K562 (cell line): ENCODE measurements around the gene CPT1C. TPM values are rescaled to one million over a fixed set of nuclear protein-coding genes. Genes with fewer than 3 reads are reported as not detected.

Experiments used
- FOXA1 ChIP-seq: fragments of 450-650 bp; IDR thresholded peaks from 2 replicates; pipeline ENCODE4 v1.6.1; 2016; ENCODE audit warnings: mild to moderate bottlenecking, borderline replicate concordance
- KLF1 ChIP-seq: fragments of 450-650 bp; IDR thresholded peaks from 2 replicates; pipeline ENCODE4 v1.6.1; 2016; ENCODE audit warnings: missing genetic modification characterization, missing compliant biosample characterization
- PHB2 ChIP-seq: fragments of 450-650 bp; IDR thresholded peaks from 2 replicates; pipeline ENCODE4 v1.6.1; 2017; ENCODE audit warnings: low read depth
- PHF21A ChIP-seq: fragments of 450-650 bp; IDR thresholded peaks from 2 replicates; pipeline ENCODE4 v1.6.1; 2017; ENCODE audit warnings: low read depth, borderline replicate concordance
- POLR3G ChIP-seq: IDR thresholded peaks from 2 replicates; pipeline ENCODE4 v1.6.1; 2011; ENCODE audit not compliant: insufficient read length, insufficient replicate concordance; ENCODE audit errors: extremely low read depth
- ZNF140 ChIP-seq: fragments of 250-450 bp; sonication (Bioruptor Pico); IDR thresholded peaks from 2 replicates; pipeline ENCODE4 v1.8.0; 2021; ENCODE audit warnings: moderate library complexity, mild to moderate bottlenecking, inconsistent platforms
- ZNF311 ChIP-seq: fragments of 250-450 bp; sonication (Bioruptor Pico); IDR thresholded peaks from 2 replicates; pipeline ENCODE4 v1.4.0; 2020; ENCODE audit warnings: mild to moderate bottlenecking, moderate library complexity
- ZNF551 ChIP-seq: fragments of 250-450 bp; sonication (Bioruptor Pico); IDR thresholded peaks from 2 replicates; pipeline ENCODE4 v1.5.0; 2021; ENCODE audit warnings: mild to moderate bottlenecking, moderate library complexity
- ZNF785 ChIP-seq: fragments of 250-450 bp; sonication (Bioruptor Pico); IDR thresholded peaks from 2 replicates; pipeline ENCODE4 v1.4.0; 2020; ENCODE audit warnings: mild to moderate bottlenecking
- polyA plus RNA-seq, 8 experiments: library from polyadenylated mRNA; depleted of rRNA in 4 of 8; stranded (reverse) in 5 of 8; unstranded in 3 of 8; fragments of >200 nt; fragmentation: Nextera tagmentation in 2 of 8; fragmentation: Illumina TruSeq in 1 of 8; extraction: Ambion mirVana in 2 of 8; extraction: Trizol in 1 of 8; gene quantifications; 2 replicates each; pipeline versions ENCODE4 v1.2.1 to v1.2.3, GENCODE V29; 2011 to 2014; ENCODE audit warnings: inconsistent platforms in 1 of 8, missing spikeins in 1 of 8
- total RNA-seq, 7 experiments: library from RNA; depleted of rRNA in 6 of 7; stranded (reverse); fragments of >200 nt in 6 of 7; fragmentation: Illumina TruSeq in 2 of 7; extraction: Trizol in 2 of 7; gene quantifications; 2 replicates each; pipeline versions ENCODE4 v1.2.1 to v1.2.3, GENCODE V29; 2011 to 2021; ENCODE audit warnings: low replicate concordance in 1 of 7
- TF ChIP-seq, protein P1 (sequence below): fragments of 450-650 bp; IDR thresholded peaks from 2 replicates; pipeline ENCODE4 v1.6.1; 2016; ENCODE audit warnings: low read depth
- TF ChIP-seq, protein P2 (sequence below): sonication (generic); formaldehyde crosslinking; IDR thresholded peaks from 2 replicates; pipeline ENCODE4 v1.8.0; 2022; ENCODE audit warnings: mild to moderate bottlenecking, missing genetic modification reagents
- TF ChIP-seq, protein P3 (sequence below): fragments of 200-800 bp; sonication (Bioruptor generic); IDR thresholded peaks from 2 replicates; pipeline ENCODE4 v1.6.1; 2017; ENCODE audit warnings: missing genetic modification characterization, missing compliant biosample characterization

The CPT1C gene
- total and polyA plus RNA-seq, 9 of the 15 experiments (the other 6 are each of a cell fraction or from before 2014, with no cell fraction given), result 1.9 to 12.3 (median 3.0) TPM

DNA sequence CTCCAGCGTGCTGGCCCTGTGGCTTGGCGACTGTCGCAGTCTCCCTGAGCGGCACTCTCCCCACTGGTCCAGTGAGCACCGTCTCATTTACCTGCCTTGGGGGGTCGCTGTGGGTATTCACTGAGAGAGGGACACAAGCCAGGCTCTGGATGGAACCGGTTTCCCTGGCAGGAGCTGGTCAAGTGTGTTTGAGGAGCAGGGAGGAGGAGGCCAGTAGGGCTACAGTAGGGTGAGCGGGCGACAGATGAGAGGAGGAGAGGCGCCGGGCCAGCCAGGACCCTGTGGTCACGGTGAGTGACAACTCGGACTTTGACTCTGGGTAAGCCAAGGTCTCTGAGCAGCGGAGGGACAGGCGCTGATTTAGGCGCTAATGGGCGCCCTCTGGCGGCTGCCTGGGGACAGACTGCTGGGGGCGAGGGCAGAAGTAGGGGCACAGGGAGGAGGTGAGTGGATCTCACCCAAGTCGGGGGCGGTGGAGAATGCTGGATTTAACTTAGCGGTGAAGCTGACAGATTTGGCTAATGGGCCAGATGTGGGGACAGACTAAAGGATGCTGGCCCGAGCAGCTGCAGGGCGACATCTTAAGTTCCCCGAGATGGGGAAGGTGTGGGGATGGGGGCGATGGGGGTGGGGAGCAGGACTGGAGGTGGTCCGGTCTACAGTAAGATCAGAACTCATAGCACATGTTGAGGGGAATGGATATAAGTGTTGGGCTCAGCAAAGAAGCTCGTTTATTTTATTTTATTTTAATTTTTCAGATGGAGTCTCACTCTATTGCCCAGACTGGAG lies 18.6 kb upstream of the CPT1C start (continued):
- TF ChIP-seq, protein P1, sequence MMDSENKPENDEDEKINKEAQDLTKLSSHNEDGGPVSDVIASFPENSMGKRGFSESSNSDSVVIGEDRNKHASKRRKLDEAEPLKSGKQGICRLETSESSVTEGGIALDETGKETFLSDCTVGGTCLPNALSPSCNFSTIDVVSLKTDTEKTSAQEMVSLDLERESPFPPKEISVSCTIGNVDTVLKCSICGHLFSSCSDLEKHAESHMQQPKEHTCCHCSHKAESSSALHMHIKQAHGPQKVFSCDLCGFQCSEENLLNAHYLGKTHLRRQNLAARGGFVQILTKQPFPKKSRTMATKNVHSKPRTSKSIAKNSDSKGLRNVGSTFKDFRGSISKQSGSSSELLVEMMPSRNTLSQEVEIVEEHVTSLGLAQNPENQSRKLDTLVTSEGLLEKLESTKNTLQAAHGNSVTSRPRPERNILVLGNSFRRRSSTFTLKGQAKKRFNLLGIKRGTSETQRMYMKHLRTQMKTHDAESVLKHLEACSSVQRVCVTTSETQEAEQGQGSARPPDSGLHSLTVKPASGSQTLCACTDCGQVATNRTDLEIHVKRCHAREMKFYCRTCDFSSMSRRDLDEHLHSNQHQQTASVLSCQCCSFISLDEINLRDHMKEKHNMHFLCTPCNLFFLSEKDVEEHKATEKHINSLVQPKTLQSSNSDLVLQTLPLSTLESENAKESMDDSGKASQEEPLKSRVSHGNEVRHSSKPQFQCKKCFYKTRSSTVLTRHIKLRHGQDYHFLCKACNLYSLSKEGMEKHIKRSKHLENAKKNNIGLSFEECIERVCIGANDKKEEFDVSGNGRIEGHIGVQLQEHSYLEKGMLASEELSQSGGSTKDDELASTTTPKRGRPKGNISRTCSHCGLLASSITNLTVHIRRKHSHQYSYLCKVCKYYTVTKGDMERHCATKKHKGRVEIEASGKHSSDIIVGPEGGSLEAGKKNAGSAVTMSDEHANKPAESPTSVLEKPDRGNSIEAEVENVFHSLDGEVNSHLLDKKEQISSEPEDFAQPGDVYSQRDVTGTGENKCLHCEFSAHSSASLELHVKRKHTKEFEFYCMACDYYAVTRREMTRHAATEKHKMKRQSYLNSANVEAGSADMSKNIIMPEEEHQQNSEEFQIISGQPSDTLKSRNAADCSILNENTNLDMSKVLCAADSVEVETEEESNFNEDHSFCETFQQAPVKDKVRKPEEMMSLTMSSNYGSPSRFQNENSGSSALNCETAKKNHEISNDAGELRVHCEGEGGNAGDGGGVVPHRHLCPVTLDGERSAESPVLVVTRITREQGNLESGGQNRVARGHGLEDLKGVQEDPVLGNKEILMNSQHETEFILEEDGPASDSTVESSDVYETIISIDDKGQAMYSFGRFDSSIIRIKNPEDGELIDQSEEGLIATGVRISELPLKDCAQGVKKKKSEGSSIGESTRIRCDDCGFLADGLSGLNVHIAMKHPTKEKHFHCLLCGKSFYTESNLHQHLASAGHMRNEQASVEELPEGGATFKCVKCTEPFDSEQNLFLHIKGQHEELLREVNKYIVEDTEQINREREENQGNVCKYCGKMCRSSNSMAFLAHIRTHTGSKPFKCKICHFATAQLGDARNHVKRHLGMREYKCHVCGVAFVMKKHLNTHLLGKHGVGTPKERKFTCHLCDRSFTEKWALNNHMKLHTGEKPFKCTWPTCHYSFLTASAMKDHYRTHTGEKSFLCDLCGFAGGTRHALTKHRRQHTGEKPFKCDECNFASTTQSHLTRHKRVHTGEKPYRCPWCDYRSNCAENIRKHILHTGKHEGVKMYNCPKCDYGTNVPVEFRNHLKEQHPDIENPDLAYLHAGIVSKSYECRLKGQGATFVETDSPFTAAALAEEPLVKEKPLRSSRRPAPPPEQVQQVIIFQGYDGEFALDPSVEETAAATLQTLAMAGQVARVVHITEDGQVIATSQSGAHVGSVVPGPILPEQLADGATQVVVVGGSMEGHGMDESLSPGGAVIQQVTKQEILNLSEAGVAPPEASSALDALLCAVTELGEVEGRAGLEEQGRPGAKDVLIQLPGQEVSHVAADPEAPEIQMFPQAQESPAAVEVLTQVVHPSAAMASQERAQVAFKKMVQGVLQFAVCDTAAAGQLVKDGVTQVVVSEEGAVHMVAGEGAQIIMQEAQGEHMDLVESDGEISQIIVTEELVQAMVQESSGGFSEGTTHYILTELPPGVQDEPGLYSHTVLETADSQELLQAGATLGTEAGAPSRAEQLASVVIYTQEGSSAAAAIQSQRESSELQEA, result no peak
- TF ChIP-seq, protein P2, sequence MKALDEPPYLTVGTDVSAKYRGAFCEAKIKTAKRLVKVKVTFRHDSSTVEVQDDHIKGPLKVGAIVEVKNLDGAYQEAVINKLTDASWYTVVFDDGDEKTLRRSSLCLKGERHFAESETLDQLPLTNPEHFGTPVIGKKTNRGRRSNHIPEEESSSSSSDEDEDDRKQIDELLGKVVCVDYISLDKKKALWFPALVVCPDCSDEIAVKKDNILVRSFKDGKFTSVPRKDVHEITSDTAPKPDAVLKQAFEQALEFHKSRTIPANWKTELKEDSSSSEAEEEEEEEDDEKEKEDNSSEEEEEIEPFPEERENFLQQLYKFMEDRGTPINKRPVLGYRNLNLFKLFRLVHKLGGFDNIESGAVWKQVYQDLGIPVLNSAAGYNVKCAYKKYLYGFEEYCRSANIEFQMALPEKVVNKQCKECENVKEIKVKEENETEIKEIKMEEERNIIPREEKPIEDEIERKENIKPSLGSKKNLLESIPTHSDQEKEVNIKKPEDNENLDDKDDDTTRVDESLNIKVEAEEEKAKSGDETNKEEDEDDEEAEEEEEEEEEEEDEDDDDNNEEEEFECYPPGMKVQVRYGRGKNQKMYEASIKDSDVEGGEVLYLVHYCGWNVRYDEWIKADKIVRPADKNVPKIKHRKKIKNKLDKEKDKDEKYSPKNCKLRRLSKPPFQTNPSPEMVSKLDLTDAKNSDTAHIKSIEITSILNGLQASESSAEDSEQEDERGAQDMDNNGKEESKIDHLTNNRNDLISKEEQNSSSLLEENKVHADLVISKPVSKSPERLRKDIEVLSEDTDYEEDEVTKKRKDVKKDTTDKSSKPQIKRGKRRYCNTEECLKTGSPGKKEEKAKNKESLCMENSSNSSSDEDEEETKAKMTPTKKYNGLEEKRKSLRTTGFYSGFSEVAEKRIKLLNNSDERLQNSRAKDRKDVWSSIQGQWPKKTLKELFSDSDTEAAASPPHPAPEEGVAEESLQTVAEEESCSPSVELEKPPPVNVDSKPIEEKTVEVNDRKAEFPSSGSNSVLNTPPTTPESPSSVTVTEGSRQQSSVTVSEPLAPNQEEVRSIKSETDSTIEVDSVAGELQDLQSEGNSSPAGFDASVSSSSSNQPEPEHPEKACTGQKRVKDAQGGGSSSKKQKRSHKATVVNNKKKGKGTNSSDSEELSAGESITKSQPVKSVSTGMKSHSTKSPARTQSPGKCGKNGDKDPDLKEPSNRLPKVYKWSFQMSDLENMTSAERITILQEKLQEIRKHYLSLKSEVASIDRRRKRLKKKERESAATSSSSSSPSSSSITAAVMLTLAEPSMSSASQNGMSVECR, result no peak
- no peak for TF ChIP-seq ZNF785 (CRISPR knock-in tag)
- TF ChIP-seq, protein P3, sequence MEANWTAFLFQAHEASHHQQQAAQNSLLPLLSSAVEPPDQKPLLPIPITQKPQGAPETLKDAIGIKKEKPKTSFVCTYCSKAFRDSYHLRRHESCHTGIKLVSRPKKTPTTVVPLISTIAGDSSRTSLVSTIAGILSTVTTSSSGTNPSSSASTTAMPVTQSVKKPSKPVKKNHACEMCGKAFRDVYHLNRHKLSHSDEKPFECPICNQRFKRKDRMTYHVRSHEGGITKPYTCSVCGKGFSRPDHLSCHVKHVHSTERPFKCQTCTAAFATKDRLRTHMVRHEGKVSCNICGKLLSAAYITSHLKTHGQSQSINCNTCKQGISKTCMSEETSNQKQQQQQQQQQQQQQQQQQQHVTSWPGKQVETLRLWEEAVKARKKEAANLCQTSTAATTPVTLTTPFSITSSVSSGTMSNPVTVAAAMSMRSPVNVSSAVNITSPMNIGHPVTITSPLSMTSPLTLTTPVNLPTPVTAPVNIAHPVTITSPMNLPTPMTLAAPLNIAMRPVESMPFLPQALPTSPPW (CRISPR knock-in tag), result peak; percentile 59
- no peak for TF ChIP-seq PHB2
- TF ChIP-seq KLF1 (tag), result no peak
- no peak for TF ChIP-seq ZNF140 (CRISPR knock-in tag)
- TF ChIP-seq ZNF551, result no peak
- peak; percentile 82; the same call in 1 of the 2 replicates for TF ChIP-seq PHF21A
- TF ChIP-seq POLR3G, result no peak
- TF ChIP-seq FOXA1, result no peak
- TF ChIP-seq ZNF311 (CRISPR knock-in tag), result no peak
